Placental pericyte (primary cell): ENCODE results near the gene DSEL. TPM values are rescaled to one million over a fixed set of nuclear protein-coding genes. Genes with fewer than 3 reads are reported as not detected.

ENCODE experiments used
- total RNA-seq: library from RNA; depleted of rRNA; stranded (reverse); fragments of >200 nt; gene quantifications from 2 replicates; pipeline ENCODE4 v1.2.3, GENCODE V29; 2012

The DSEL gene
- total RNA-seq, result 13.8 and 60.4 TPM in 2 replicates

DNA sequence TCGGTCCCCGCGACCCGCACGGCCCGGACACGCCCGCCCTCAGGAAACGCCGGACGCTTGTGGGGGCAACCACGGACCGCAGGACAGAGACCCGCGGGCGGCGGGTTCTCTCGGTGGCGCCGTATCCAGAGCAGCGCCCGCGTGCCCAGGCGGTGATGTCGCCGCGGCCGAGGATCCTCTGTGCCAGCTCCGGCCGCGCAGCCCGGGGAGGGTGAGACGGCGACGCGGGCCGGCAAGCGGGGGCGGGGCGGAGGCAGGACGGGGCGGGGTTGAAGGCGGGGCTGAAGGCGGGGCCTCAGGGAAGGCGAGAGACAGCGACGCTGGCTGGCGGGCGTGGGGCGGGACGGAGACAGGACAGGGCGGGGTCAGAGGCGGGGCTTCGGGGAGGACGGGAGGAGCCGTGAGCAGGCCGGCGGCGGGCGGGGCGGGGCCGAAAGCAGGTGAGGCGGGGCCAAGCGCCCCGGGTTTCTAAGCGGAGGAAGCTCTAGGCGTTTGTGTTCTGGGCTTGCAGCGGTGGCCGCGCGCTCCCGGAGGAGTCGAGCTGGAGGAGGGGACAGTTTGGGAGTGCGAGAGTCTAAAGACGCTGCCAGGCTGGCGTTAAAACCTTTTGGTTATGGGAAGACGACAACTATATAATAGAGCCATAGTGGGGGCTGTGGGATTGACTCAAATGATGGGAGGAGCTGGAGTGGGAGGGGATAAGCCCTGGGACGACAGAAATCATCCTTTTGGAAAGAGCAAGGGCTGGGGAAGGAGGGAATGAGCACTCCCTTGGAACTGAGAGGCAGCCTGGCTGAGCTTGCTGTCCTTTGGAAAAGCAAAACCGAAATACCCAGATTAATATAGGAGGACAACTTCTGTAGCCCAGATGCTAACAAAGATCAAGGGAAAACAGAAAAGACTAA is at the start of gene DSEL:
DSEL (minus strand) TSS at position 182 of the 905 bp plus-strand sequence. CDS start 2,112 bp downstream, outside the sequence.

